Measurements from ENCODE around the gene TJP2.

The TJP2 gene

GRCh38 chr9:69253057-69253456, 79.0 kb downstream of the TJP2 start:
- Mint-ChIP-seq H3K4me3 (no peak overlapping the region), H3K36me3 (ENCODE audit: low read depth) (no peaks in the 10 kb centered on the region), H3K27ac (no peak overlapping the region), H3K27me3 (no peaks in the 10 kb centered on the region), H3K9me3 (no peaks in the 10 kb centered on the region), H3K4me1 (no peaks in the 10 kb centered on the region)
- no peak for ATAC-seq
- no peak for DNase-seq

- DNase-seq = no peak
- no peak for ATAC-seq
- Mint-ChIP-seq H3K9me3 (no peaks in the 10 kb centered on the region), H3K4me3 (no peak overlapping the region), H3K27ac (no peak overlapping the region), H3K4me1 (no peaks in the 10 kb centered on the region), H3K36me3 (ENCODE audit: low read depth) (no peaks in the 10 kb centered on the region), H3K27me3 (no peaks in the 10 kb centered on the region)
These were observed 80.1 kb downstream of the TJP2 start for GRCh38 chr9:69254223-69254622.

GRCh38 chr9:69255591-69255990, 81.5 kb downstream of the TJP2 start:
- Mint-ChIP-seq H3K36me3 (ENCODE audit: low read depth) (no peaks in the 10 kb centered on the region), H3K4me3 (no peak overlapping the region), H3K4me1 (no peaks in the 10 kb centered on the region), H3K27ac (no peak overlapping the region), H3K9me3 (no peaks in the 10 kb centered on the region), H3K27me3 (no peaks in the 10 kb centered on the region)
- ATAC-seq (no peak), DNase-seq (no peak)

GRCh38 chr9:69258551-69258950, 84.5 kb downstream of the TJP2 start:
- no peaks in the 10 kb centered on the region for H3K36me3 Mint-ChIP-seq (ENCODE audit: low read depth)

GRCh38 chr9:69260161-69260560, 86.1 kb downstream of the TJP2 start:
- no peaks in the 10 kb centered on the region for H3K4me1 Mint-ChIP-seq
- DNase-seq = no peak
- no peak for ATAC-seq
- peaks cover 6% of the 10 kb centered on the region for H3K27me3 Mint-ChIP-seq
- no peaks in the 10 kb centered on the region for H3K36me3 Mint-ChIP-seq (ENCODE audit: low read depth)
- H3K27ac Mint-ChIP-seq = no peak overlapping the region
- no peak overlapping the region for H3K4me3 Mint-ChIP-seq
- no peaks in the 10 kb centered on the region for H3K9me3 Mint-ChIP-seq

More at GRCh38 chr9:69258551-69258950, 84.5 kb downstream of the TJP2 start:
- H3K4me3 Mint-ChIP-seq = no peak overlapping the region
- H3K4me1 Mint-ChIP-seq = no peaks in the 10 kb centered on the region
- H3K9me3 Mint-ChIP-seq = no peaks in the 10 kb centered on the region
- DNase-seq = no peak
- no peak for ATAC-seq
- H3K27ac Mint-ChIP-seq = no peak overlapping the region
- H3K27me3 Mint-ChIP-seq = peaks cover 3% of the 10 kb centered on the region

GRCh38 chr9:69261636-69262035, 87.6 kb downstream of the TJP2 start:
- DNase-seq (no peak), ATAC-seq (no peak)
- Mint-ChIP-seq H3K36me3 (ENCODE audit: low read depth) (no peaks in the 10 kb centered on the region), H3K9me3 (no peaks in the 10 kb centered on the region), H3K27ac (no peak overlapping the region), H3K4me3 (no peak overlapping the region), H3K4me1 (no peaks in the 10 kb centered on the region), H3K27me3 (peaks cover 13% of the 10 kb centered on the region)

GRCh38 chr9:69264526-69264925, 90.4 kb downstream of the TJP2 start:
- no peak overlapping the region for H3K4me3 Mint-ChIP-seq
- no peak for ATAC-seq

GRCh38 chr9:69265891-69266290, 91.8 kb downstream of the TJP2 start:
- peaks cover 13% of the 10 kb centered on the region for H3K27me3 Mint-ChIP-seq
- H3K27ac Mint-ChIP-seq = no peak overlapping the region
- DNase-seq = no peak
- no peaks in the 10 kb centered on the region for H3K4me1 Mint-ChIP-seq
- ATAC-seq = no peak
- H3K36me3 Mint-ChIP-seq (ENCODE audit: low read depth) = no peaks in the 10 kb centered on the region
- no peak overlapping the region for H3K4me3 Mint-ChIP-seq
- H3K9me3 Mint-ChIP-seq = no peaks in the 10 kb centered on the region

More at GRCh38 chr9:69264526-69264925, 90.4 kb downstream of the TJP2 start:
- no peaks in the 10 kb centered on the region for H3K9me3 Mint-ChIP-seq
- no peak overlapping the region for H3K27ac Mint-ChIP-seq
- H3K27me3 Mint-ChIP-seq = peaks cover 13% of the 10 kb centered on the region
- no peak for DNase-seq
- no peaks in the 10 kb centered on the region for H3K4me1 Mint-ChIP-seq
- H3K36me3 Mint-ChIP-seq (ENCODE audit: low read depth) = no peaks in the 10 kb centered on the region

GRCh38 chr9:69272212-69272611, 98.1 kb downstream of the TJP2 start:
- H3K4me1 Mint-ChIP-seq = no peaks in the 10 kb centered on the region
- H3K9me3 Mint-ChIP-seq = peaks cover 8% of the 10 kb centered on the region
- H3K27ac Mint-ChIP-seq = no peak overlapping the region
- no peak overlapping the region for H3K4me3 Mint-ChIP-seq
- DNase-seq (no peak), ATAC-seq (no peak)
- peaks cover 8% of the 10 kb centered on the region for H3K27me3 Mint-ChIP-seq
- H3K36me3 Mint-ChIP-seq (ENCODE audit: low read depth) = no peaks in the 10 kb centered on the region

GRCh38 chr9:69273161-69273560, 99.1 kb downstream of the TJP2 start:
- ATAC-seq (no peak), DNase-seq (no peak)
- Mint-ChIP-seq H3K4me1 (no peaks in the 10 kb centered on the region), H3K4me3 (no peak overlapping the region), H3K9me3 (peaks cover 13% of the 10 kb centered on the region), H3K36me3 (ENCODE audit: low read depth) (no peaks in the 10 kb centered on the region), H3K27me3 (peaks cover 8% of the 10 kb centered on the region), H3K27ac (no peak overlapping the region)

GRCh38 chr9:69276775-69277174, 102.7 kb downstream of the TJP2 start:
- Mint-ChIP-seq H3K4me1 (peaks cover 8% of the 10 kb centered on the region), H3K9me3 (peaks cover 29% of the 10 kb centered on the region), H3K27ac (no peak overlapping the region), H3K4me3 (no peak overlapping the region), H3K36me3 (ENCODE audit: low read depth) (peaks cover 2% of the 10 kb centered on the region), H3K27me3 (peaks cover 11% of the 10 kb centered on the region)
- no peak for ATAC-seq
- DNase-seq = no peak

- peak; percentile 9 for DNase-seq
- no peak overlapping the region for H3K27ac Mint-ChIP-seq
- peaks cover 23% of the 10 kb centered on the region for H3K27me3 Mint-ChIP-seq
- H3K9me3 Mint-ChIP-seq = peaks cover 33% of the 10 kb centered on the region
- ATAC-seq = peak; percentile 77
- H3K4me3 Mint-ChIP-seq = no peak overlapping the region
- H3K4me1 Mint-ChIP-seq = peaks cover 8% of the 10 kb centered on the region
- peaks cover 2% of the 10 kb centered on the region for H3K36me3 Mint-ChIP-seq (ENCODE audit: low read depth)
These were observed 105.1 kb downstream of the TJP2 start for GRCh38 chr9:69279084-69279731.

- Mint-ChIP-seq H3K4me3 (no peak overlapping the region), H3K27me3 (peaks cover 24% of the 10 kb centered on the region), H3K9me3 (peaks cover 29% of the 10 kb centered on the region), H3K27ac (no peak overlapping the region), H3K4me1 (peaks cover 8% of the 10 kb centered on the region), H3K36me3 (ENCODE audit: low read depth) (peaks cover 2% of the 10 kb centered on the region)
- DNase-seq = no peak
- no peak for ATAC-seq
These were observed 105.7 kb downstream of the TJP2 start for GRCh38 chr9:69279733-69280132.

- no peak for DNase-seq
- ATAC-seq = no peak
- Mint-ChIP-seq H3K36me3 (ENCODE audit: low read depth) (peaks cover 2% of the 10 kb centered on the region), H3K4me1 (peaks cover 8% of the 10 kb centered on the region), H3K27ac (no peak overlapping the region), H3K4me3 (no peak overlapping the region), H3K27me3 (peaks cover 40% of the 10 kb centered on the region), H3K9me3 (peaks cover 20% of the 10 kb centered on the region)
These were observed 108.9 kb downstream of the TJP2 start for GRCh38 chr9:69283003-69283402.

GRCh38 chr9:69292078-69292477, 118.0 kb downstream of the TJP2 start:
- Mint-ChIP-seq H3K36me3 (ENCODE audit: low read depth) (no peaks in the 10 kb centered on the region), H3K27ac (no peak overlapping the region), H3K4me3 (no peak overlapping the region), H3K9me3 (no peaks in the 10 kb centered on the region), H3K4me1 (no peaks in the 10 kb centered on the region), H3K27me3 (peaks cover 18% of the 10 kb centered on the region)
- ATAC-seq (no peak), DNase-seq (no peak)

GRCh38 chr9:69293156-69293555, 119.1 kb downstream of the TJP2 start:
- DNase-seq (no peak), ATAC-seq (no peak)
- no peaks in the 10 kb centered on the region for H3K4me1 Mint-ChIP-seq
- no peak overlapping the region for H3K4me3 Mint-ChIP-seq
- H3K27ac Mint-ChIP-seq = no peak overlapping the region
- peaks cover 12% of the 10 kb centered on the region for H3K27me3 Mint-ChIP-seq
- H3K36me3 Mint-ChIP-seq (ENCODE audit: low read depth) = no peaks in the 10 kb centered on the region
- no peaks in the 10 kb centered on the region for H3K9me3 Mint-ChIP-seq
